ENCODE results near the gene PTAFR. TPM values are rescaled to one million over a fixed set of nuclear protein-coding genes. Genes with fewer than 3 reads are reported as not detected.

The PTAFR gene
- total RNA-seq, 2 experiments from 2014 or later: 0.47 to 0.53 TPM

DNA sequence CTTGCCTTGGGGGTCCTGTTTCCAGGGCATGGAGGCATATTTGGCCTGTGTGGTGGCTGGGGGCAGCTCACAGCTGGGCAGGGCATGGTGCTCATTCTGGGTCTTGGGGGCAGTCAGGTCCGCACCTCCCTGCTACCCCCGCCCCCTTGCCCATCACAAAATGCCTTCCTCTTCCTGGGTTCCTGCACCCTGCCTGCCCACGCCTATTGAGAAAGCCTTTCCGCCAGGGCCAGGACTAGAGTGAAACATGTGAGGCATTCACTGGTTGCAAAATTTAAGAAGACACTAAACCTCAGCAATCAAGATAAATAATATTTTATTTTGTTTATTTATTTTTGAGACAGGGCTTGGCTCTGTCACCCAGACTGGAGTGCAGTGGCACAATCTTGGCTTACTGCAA, 19.7 kb downstream of the PTAFR start:
- Mint-ChIP-seq H3K4me1 (ENCODE audit: low read depth) (no peaks in the 10 kb centered on the region), H3K9me3 (no peaks in the 10 kb centered on the region), H3K27ac (no peak overlapping the region), H3K36me3 (ENCODE audit: low read depth) (no peaks in the 10 kb centered on the region), H3K27me3 (peaks cover 12% of the 10 kb centered on the region), H3K4me3 (no peak overlapping the region)
- ATAC-seq (ENCODE audit: poor library complexity) (no peak), DNase-seq (peak in 1 of 14 experiments; percentile 44)
- Histone ChIP-seq H3K9me3 (ENCODE audit: control insufficient read depth in 1 of 2, insufficient read depth in 1 of 2, low read length in 2 of 2) (no peaks in the 10 kb centered on the region), H3K4me1 (ENCODE audit: insufficient read depth, low read length) (no peaks in the 10 kb centered on the region), H3K27ac (ENCODE audit: low read depth in 1 of 2, low read length in 2 of 2) (no peak overlapping the region), H3K27me3 (ENCODE audit: control insufficient read depth in 1 of 2, insufficient read depth in 2 of 2, low read length in 2 of 2) (no peaks in the 10 kb centered on the region), H3K4me3 (ENCODE audit: low read length) (no peak overlapping the region), H3K36me3 (ENCODE audit: insufficient read depth, low read length) (no peaks in the 10 kb centered on the region)
- ChIA-PET CTCF (no interaction called here), POLR2A (no interaction called here)
- intact Hi-C loops (cut with DNase I, micrococcal nuclease): loop anchor here in 1 of 2 experiments (5.0 kb wide), 1 partner anchor 45 kb away; no protein-coding TSS in a partner anchor
- no peak for TF ChIP-seq CTCF (IDR thresholded peaks at IDR 0.05)

GRCh38 chr1:28155628-28156027, 20.9 kb downstream of the PTAFR start:
- H3K27ac Mint-ChIP-seq: no peak overlapping the region
- no peaks in the 10 kb centered on the region for H3K4me1 Mint-ChIP-seq (ENCODE audit: low read depth)
- intact Hi-C loops (cut with DNase I, micrococcal nuclease): loop anchor here in 1 of 2 experiments (5.0 kb wide), 1 partner anchor 43 kb away; no protein-coding TSS in a partner anchor
- no peaks in the 10 kb centered on the region for H3K27me3 ChIP-seq (ENCODE audit: control insufficient read depth in 1 of 2, insufficient read depth in 2 of 2, low read length in 2 of 2)
- ATAC-seq (ENCODE audit: poor library complexity) (no peak), DNase-seq (no peak)
- no peaks in the 10 kb centered on the region for H3K36me3 Mint-ChIP-seq (ENCODE audit: low read depth)
- ChIA-PET POLR2A (no interaction called here), CTCF (no interaction called here)
- TF ChIP-seq CTCF (IDR thresholded peaks at IDR 0.05): no peak
- peaks cover 5% of the 10 kb centered on the region for H3K27me3 Mint-ChIP-seq
- no peak overlapping the region for H3K4me3 ChIP-seq (ENCODE audit: low read length)
- no peaks in the 10 kb centered on the region for H3K9me3 Mint-ChIP-seq
- H3K9me3 ChIP-seq (ENCODE audit: control insufficient read depth in 1 of 2, insufficient read depth in 1 of 2, low read length in 2 of 2): no peaks in the 10 kb centered on the region
- H3K27ac ChIP-seq (ENCODE audit: low read depth in 1 of 2, low read length in 2 of 2): no peak overlapping the region
- no peaks in the 10 kb centered on the region for H3K36me3 ChIP-seq (ENCODE audit: insufficient read depth, low read length)
- H3K4me1 ChIP-seq (ENCODE audit: insufficient read depth, low read length): no peaks in the 10 kb centered on the region
- H3K4me3 Mint-ChIP-seq: no peak overlapping the region

GRCh38 chr1:28154078-28154594, 22.4 kb downstream of the PTAFR start:
- H3K9me3 ChIP-seq (ENCODE audit: control insufficient read depth in 1 of 2, insufficient read depth in 1 of 2, low read length in 2 of 2): no peaks in the 10 kb centered on the region
- DNase-seq (no peak), ATAC-seq (ENCODE audit: poor library complexity) (no peak)
- no peak overlapping the region for H3K4me3 ChIP-seq (ENCODE audit: low read length)
- ChIA-PET CTCF (no interaction called here), POLR2A (no interaction called here)
- no peaks in the 10 kb centered on the region for H3K36me3 Mint-ChIP-seq (ENCODE audit: low read depth)
- H3K4me1 ChIP-seq (ENCODE audit: insufficient read depth, low read length): no peaks in the 10 kb centered on the region
- no peaks in the 10 kb centered on the region for H3K36me3 ChIP-seq (ENCODE audit: insufficient read depth, low read length)
- H3K27me3 Mint-ChIP-seq: peaks cover 3% of the 10 kb centered on the region
- intact Hi-C loops (cut with DNase I, micrococcal nuclease): no loop called here
- H3K27me3 ChIP-seq (ENCODE audit: control insufficient read depth in 1 of 2, insufficient read depth in 2 of 2, low read length in 2 of 2): no peaks in the 10 kb centered on the region
- no peak overlapping the region for H3K4me3 Mint-ChIP-seq
- no peak overlapping the region for H3K27ac ChIP-seq (ENCODE audit: low read depth in 1 of 2, low read length in 2 of 2)
- no peaks in the 10 kb centered on the region for H3K9me3 Mint-ChIP-seq
- no peak overlapping the region for H3K27ac Mint-ChIP-seq
- no peaks in the 10 kb centered on the region for H3K4me1 Mint-ChIP-seq (ENCODE audit: low read depth)
- TF ChIP-seq CTCF (IDR thresholded peaks at IDR 0.05): no peak

Measured in CD4-positive, alpha-beta T cell (primary cell).